Measurements from ENCODE around the gene INTS14.
A peak's percentile ranks its signal among the peaks of the same experiment; 100 is the strongest.

The INTS14 gene

GRCh38 chr15:65611888-65612615 lies 1.1 kb upstream of the INTS14 start:
- no peaks in the 10 kb centered on the region for H3K9me3 ChIP-seq (ENCODE audit: insufficient read depth, low read depth, low read length)
- peak overlapping the region; percentile 77 for H3K9ac ChIP-seq (ENCODE audit: low read depth, low read length)
- H3K27me3 ChIP-seq (ENCODE audit: insufficient read depth, low read length), result no peaks in the 10 kb centered on the region
- H3K36me3 ChIP-seq (ENCODE audit: insufficient read depth, low read length), result peaks cover 3% of the 10 kb centered on the region
- peak overlapping the region; percentile 81 for H3K27ac ChIP-seq (ENCODE audit: low read depth, low read length)
- 80% methylated on average over 5 of the region's 5 CpGs for WGBS
- peak overlapping the region; percentile 86 for H3K4me3 ChIP-seq (ENCODE audit: low read length)
- peaks cover 9% of the 10 kb centered on the region for H3K4me1 ChIP-seq (ENCODE audit: insufficient read depth, low read length)

DNA sequence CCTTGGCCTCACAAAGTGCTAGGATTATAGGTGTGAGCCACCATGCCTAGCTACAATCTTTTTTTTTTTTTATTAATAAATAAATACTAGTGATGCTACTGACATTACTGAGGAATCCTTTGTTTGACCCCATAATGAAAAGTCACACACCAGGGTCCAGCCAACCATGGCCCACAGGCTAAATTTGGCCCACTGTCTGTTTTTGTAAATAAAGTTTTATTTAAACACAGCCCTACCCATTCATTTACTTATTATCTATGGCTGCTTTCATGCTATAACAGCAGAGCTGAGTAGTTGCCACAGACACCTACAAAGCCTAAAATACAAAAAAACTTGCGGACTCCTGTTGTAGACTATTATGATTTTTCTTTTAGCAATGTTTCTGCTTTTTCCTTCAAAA lies 7.4 kb downstream of the INTS14 start:
- H3K4me1 ChIP-seq (ENCODE audit: insufficient read depth, low read length), result no peaks in the 10 kb centered on the region
- 80% methylated on average over 1 of the region's 1 CpG for WGBS
- H3K27me3 ChIP-seq (ENCODE audit: insufficient read depth, low read length), result no peaks in the 10 kb centered on the region
- H3K4me3 ChIP-seq (ENCODE audit: low read length), result no peak overlapping the region
- no peak overlapping the region for H3K9ac ChIP-seq (ENCODE audit: low read depth, low read length)
- H3K27ac ChIP-seq (ENCODE audit: low read depth, low read length), result no peak overlapping the region
- H3K9me3 ChIP-seq (ENCODE audit: insufficient read depth, low read depth, low read length), result no peaks in the 10 kb centered on the region
- peaks cover 75% of the 10 kb centered on the region for H3K36me3 ChIP-seq (ENCODE audit: insufficient read depth, low read length)

DNA sequence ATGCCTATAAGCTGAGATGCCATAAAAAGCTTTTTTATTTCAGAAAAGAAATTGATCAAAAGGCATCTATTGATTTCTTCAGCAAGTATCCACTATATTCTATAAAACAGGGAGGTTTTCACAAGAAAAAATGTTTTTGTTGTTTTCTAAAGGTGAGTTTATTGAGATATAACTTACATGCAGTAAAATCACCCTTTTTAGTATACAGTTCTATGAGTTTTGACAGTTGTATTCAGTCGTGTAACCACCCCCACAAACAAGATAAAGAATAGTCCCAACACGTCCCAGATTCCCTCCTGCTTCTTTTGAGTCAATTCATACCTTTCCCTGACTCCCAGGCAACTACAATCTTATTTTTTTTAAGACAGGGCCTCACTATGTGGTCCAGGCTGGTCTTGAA lies 7.8 kb downstream of the INTS14 start:
- WGBS, result 91% methylated on average over 2 of the region's 2 CpGs
- Histone ChIP-seq H3K9ac (ENCODE audit: low read depth, low read length) (no peak overlapping the region), H3K27ac (ENCODE audit: low read depth, low read length) (no peak overlapping the region), H3K36me3 (ENCODE audit: insufficient read depth, low read length) (peaks cover 79% of the 10 kb centered on the region), H3K9me3 (ENCODE audit: insufficient read depth, low read depth, low read length) (no peaks in the 10 kb centered on the region), H3K4me3 (ENCODE audit: low read length) (no peak overlapping the region), H3K4me1 (ENCODE audit: insufficient read depth, low read length) (no peaks in the 10 kb centered on the region), H3K27me3 (ENCODE audit: insufficient read depth, low read length) (no peaks in the 10 kb centered on the region)

DNA sequence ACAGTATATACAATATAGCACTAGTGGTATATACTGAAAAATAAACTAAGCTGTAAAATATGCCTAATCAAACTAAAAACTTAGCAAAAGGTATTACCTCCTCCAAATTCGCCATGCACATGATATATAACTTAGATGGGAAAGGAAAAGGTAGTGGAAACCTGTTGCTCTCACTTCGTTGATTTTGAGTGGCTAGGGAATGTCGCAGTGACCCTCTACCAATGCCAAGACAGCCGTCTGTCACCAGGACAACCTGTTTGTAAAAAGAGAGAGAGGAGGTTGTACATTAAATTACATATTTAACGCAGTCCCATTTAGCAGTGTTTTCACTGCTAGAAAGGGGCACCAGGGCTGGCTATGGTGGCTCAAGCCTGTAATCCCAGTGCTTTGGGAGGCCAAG lies 11.3 kb downstream of the INTS14 start:
- no peak overlapping the region for H3K4me3 ChIP-seq (ENCODE audit: low read length)
- 97% methylated on average over 4 of the region's 5 CpGs for WGBS
- no peak overlapping the region for H3K9ac ChIP-seq (ENCODE audit: low read depth, low read length)

DNA sequence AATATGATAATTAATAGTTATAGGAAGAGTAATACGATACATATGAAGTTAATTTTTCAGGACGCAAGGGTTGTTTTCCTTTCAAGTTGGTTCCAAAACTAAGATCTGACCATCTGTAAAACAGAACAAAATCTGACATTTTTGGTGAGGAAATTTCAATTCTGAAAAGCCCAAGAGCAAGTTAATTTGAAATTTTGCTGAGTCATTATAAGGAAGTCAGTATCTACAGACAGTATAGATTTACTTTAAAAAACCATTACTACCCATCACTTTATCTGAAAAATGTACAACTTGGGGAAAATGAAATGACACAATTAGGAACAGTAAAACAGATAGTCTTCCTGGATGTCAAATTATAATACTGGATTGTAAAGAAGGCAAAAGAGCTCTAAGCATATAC lies 12.5 kb downstream of the INTS14 start:
- 100% methylated on average over 2 of the region's 2 CpGs for WGBS
- no peaks in the 10 kb centered on the region for H3K27me3 ChIP-seq (ENCODE audit: insufficient read depth, low read length)
- H3K27ac ChIP-seq (ENCODE audit: low read depth, low read length), result no peak overlapping the region
- no peaks in the 10 kb centered on the region for H3K9me3 ChIP-seq (ENCODE audit: insufficient read depth, low read depth, low read length)
- no peak overlapping the region for H3K4me3 ChIP-seq (ENCODE audit: low read length)
- no peaks in the 10 kb centered on the region for H3K4me1 ChIP-seq (ENCODE audit: insufficient read depth, low read length)
- no peak overlapping the region; the same call in 1 of the 2 replicates for H3K9ac ChIP-seq (ENCODE audit: low read depth, low read length)
- peaks cover 88% of the 10 kb centered on the region for H3K36me3 ChIP-seq (ENCODE audit: insufficient read depth, low read length)

More for the DNA sequence above, 11.3 kb downstream of the INTS14 start:
- H3K27ac ChIP-seq (ENCODE audit: low read depth, low read length), result no peak overlapping the region
- peaks cover 90% of the 10 kb centered on the region for H3K36me3 ChIP-seq (ENCODE audit: insufficient read depth, low read length)
- no peaks in the 10 kb centered on the region for H3K4me1 ChIP-seq (ENCODE audit: insufficient read depth, low read length)
- H3K27me3 ChIP-seq (ENCODE audit: insufficient read depth, low read length), result no peaks in the 10 kb centered on the region
- H3K9me3 ChIP-seq (ENCODE audit: insufficient read depth, low read depth, low read length), result no peaks in the 10 kb centered on the region

DNA sequence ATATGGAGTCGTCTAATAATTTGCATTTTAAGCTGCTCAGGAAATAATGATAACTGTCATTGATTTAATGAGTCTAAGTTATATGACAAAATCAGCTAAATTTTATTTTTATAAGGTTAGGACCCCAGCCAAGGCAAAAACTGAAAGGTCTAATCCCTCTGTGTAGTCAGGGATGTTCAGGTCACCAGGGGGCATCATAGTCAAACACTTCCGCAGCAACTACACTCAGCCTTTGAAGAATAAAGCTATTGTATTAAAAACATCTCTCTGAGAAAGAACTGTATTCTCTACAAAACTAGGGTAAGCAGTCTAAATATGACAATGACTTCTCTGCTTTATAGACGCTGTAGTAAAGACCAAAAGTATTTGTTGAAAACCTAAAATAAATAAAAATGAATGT lies 15.0 kb downstream of the INTS14 start:
- no peaks in the 10 kb centered on the region for H3K9me3 ChIP-seq (ENCODE audit: insufficient read depth, low read depth, low read length)
- no peak overlapping the region for H3K27ac ChIP-seq (ENCODE audit: low read depth, low read length)
- 71% methylated on average over 1 of the region's 3 CpGs for WGBS
- no peaks in the 10 kb centered on the region for H3K4me1 ChIP-seq (ENCODE audit: insufficient read depth, low read length)
- no peaks in the 10 kb centered on the region for H3K27me3 ChIP-seq (ENCODE audit: insufficient read depth, low read length)
- H3K4me3 ChIP-seq (ENCODE audit: low read length), result no peak overlapping the region
- H3K9ac ChIP-seq (ENCODE audit: low read depth, low read length), result no peak overlapping the region
- H3K36me3 ChIP-seq (ENCODE audit: insufficient read depth, low read length), result peaks cover 89% of the 10 kb centered on the region

DNA sequence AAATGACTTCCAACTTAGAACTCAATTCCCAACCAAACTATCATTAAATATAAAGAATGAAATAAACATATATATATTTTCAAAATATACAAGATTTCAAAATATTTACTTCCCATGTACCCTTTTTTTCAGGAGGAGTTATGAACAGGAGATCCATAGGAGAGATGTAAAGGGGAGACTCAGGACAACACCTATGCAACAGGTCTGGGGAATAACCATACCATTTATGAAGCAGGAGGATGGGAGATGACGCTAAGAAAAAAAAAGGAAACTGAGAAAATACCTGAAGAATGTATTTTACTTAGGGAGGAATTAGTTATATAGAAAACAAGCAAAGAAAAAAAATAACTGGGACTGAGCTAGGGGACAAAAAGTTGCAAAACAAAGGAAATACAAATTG lies 23.8 kb downstream of the INTS14 start:
- Histone ChIP-seq H3K36me3 (ENCODE audit: insufficient read depth, low read length) (peaks cover 90% of the 10 kb centered on the region), H3K4me1 (ENCODE audit: insufficient read depth, low read length) (no peaks in the 10 kb centered on the region), H3K9me3 (ENCODE audit: insufficient read depth, low read depth, low read length) (no peaks in the 10 kb centered on the region), H3K27ac (ENCODE audit: low read depth, low read length) (no peak overlapping the region), H3K4me3 (ENCODE audit: low read length) (no peak overlapping the region), H3K27me3 (ENCODE audit: insufficient read depth, low read length) (no peaks in the 10 kb centered on the region), H3K9ac (ENCODE audit: low read depth, low read length) (no peak overlapping the region)
- WGBS, result 94% methylated on average over 1 of the region's 1 CpG

DNA sequence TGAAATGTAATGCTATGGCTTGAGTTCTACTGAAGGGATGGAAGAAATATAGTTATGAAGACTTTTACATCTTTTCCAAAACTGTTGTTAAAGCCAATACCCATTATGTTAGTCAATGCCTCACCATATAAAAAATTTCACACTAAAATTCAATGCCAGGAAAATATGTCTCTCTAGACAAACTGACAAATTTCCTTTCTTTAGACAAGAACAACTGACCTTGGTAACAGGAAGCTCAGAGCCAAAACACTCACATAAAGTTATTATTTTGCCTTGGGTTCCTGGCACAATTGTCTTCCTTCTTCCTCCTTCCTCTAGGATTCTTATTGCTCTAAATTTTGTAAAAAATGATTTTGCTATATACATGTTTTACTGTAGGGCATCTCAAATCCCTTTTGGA lies 26.7 kb downstream of the INTS14 start:
- Histone ChIP-seq H3K36me3 (ENCODE audit: insufficient read depth, low read length) (peaks cover 87% of the 10 kb centered on the region), H3K9me3 (ENCODE audit: insufficient read depth, low read depth, low read length) (no peaks in the 10 kb centered on the region), H3K9ac (ENCODE audit: low read depth, low read length) (no peak overlapping the region), H3K27ac (ENCODE audit: low read depth, low read length) (no peak overlapping the region), H3K27me3 (ENCODE audit: insufficient read depth, low read length) (no peaks in the 10 kb centered on the region), H3K4me3 (ENCODE audit: low read length) (no peak overlapping the region), H3K4me1 (ENCODE audit: insufficient read depth, low read length) (peaks cover 6% of the 10 kb centered on the region; the same call in 1 of the 2 replicates)

DNA sequence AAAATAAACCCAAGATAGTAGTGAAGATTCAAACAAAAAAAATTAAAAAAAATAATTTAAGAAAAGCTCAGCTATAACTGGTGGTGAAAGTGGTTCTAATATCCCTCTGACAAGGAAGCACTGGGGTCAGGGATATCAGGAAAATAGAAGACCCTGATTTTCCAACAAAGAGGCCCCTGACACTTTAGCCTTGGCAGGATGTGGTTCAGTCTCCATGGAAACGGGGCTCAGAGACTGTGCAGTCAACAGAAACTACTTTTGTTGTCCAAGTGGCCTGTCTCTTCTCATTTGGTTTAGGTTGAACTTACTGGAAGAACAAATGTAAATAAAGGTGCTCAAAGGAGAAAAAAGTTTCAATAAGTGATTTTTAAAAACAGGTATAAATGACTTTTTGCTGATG lies 27.2 kb downstream of the INTS14 start:
- Histone ChIP-seq H3K27ac (ENCODE audit: low read depth, low read length) (no peak overlapping the region), H3K27me3 (ENCODE audit: insufficient read depth, low read length) (no peaks in the 10 kb centered on the region), H3K9ac (ENCODE audit: low read depth, low read length) (no peak overlapping the region), H3K9me3 (ENCODE audit: insufficient read depth, low read depth, low read length) (no peaks in the 10 kb centered on the region), H3K36me3 (ENCODE audit: insufficient read depth, low read length) (peaks cover 87% of the 10 kb centered on the region), H3K4me3 (ENCODE audit: low read length) (no peak overlapping the region), H3K4me1 (ENCODE audit: insufficient read depth, low read length) (peaks cover 6% of the 10 kb centered on the region; the same call in 1 of the 2 replicates)
- WGBS, result 90% methylated on average over 1 of the region's 1 CpG

GRCh38 chr15:65580287-65580686 lies 30.6 kb downstream of the INTS14 start:
- H3K4me1 ChIP-seq (ENCODE audit: insufficient read depth, low read length), result peaks cover 6% of the 10 kb centered on the region; the same call in 1 of the 2 replicates
- no peaks in the 10 kb centered on the region for H3K27me3 ChIP-seq (ENCODE audit: insufficient read depth, low read length)
- H3K36me3 ChIP-seq (ENCODE audit: insufficient read depth, low read length), result peaks cover 93% of the 10 kb centered on the region
- no peak overlapping the region for H3K9ac ChIP-seq (ENCODE audit: low read depth, low read length)
- no peak overlapping the region for H3K4me3 ChIP-seq (ENCODE audit: low read length)
- H3K27ac ChIP-seq (ENCODE audit: low read depth, low read length), result no peak overlapping the region
- H3K9me3 ChIP-seq (ENCODE audit: insufficient read depth, low read depth, low read length), result no peaks in the 10 kb centered on the region

GRCh38 chr15:65579762-65580161 lies 31.2 kb downstream of the INTS14 start:
- H3K27me3 ChIP-seq (ENCODE audit: insufficient read depth, low read length), result no peaks in the 10 kb centered on the region
- no peak overlapping the region for H3K9ac ChIP-seq (ENCODE audit: low read depth, low read length)
- H3K4me1 ChIP-seq (ENCODE audit: insufficient read depth, low read length), result peaks cover 6% of the 10 kb centered on the region; the same call in 1 of the 2 replicates
- H3K4me3 ChIP-seq (ENCODE audit: low read length), result no peak overlapping the region
- H3K9me3 ChIP-seq (ENCODE audit: insufficient read depth, low read depth, low read length), result no peaks in the 10 kb centered on the region
- H3K36me3 ChIP-seq (ENCODE audit: insufficient read depth, low read length), result peaks cover 90% of the 10 kb centered on the region
- WGBS, result 91% methylated on average over 3 of the region's 3 CpGs
- 0 out of 2 replicates have a peak overlapping the region, but pooled peaks have one; percentile 33 for H3K27ac ChIP-seq (ENCODE audit: low read depth, low read length)
